Measurements from ENCODE around the gene F9. TPM values are rescaled to one million over a fixed set of nuclear protein-coding genes. Genes with fewer than 3 reads are reported as not detected.
"Not testable (repeated sequence)": the region's sequence is repeated elsewhere in the genome, so short reads cannot be mapped to it uniquely, and the experiment has no call there.

F9 gene
- total RNA-seq, 1 experiment from 2014 or later: not detected

- Histone ChIP-seq H3K36me3 (ENCODE audit: control insufficient read depth in 1 of 2, insufficient read depth in 2 of 2, low read length in 2 of 2) (no peaks in the 10 kb centered on the region), H3K4me3 (replicated peaks in 1 of 2; ENCODE audit: low read depth in 1 of 2, low read length in 2 of 2) (no peak overlapping the region), H3K27me3 (ENCODE audit: insufficient read depth, low read length) (no peaks in the 10 kb centered on the region), H3K27ac (ENCODE audit: low read depth, low read length) (no peak overlapping the region), H3K9me3 (ENCODE audit: control insufficient read depth in 1 of 2, insufficient read depth in 1 of 2, low read depth in 1 of 2, low read length in 2 of 2) (no peaks in the 10 kb centered on the region), H3K4me1 (ENCODE audit: control insufficient read depth in 1 of 2, insufficient read depth in 2 of 2, low read length in 2 of 2) (no peaks in the 10 kb centered on the region), H3K4me2 (ENCODE audit: low read length) (no peak overlapping the region), H2AFZ (ENCODE audit: low read depth, low read length, poor library complexity, severe bottlenecking) (no peak overlapping the region), H4K20me1 (ENCODE audit: insufficient read depth) (no peaks in the 10 kb centered on the region), H3K79me2 (ENCODE audit: insufficient read depth, low read length) (no peaks in the 10 kb centered on the region), H3K9me2 (ENCODE audit: insufficient read depth) (no peaks in the 10 kb centered on the region), H3K9ac (ENCODE audit: low read length) (no peak overlapping the region)
- ChIA-PET RAD21 (ENCODE audit: low non-redundant PET in 1 of 2, low total read pairs in 2 of 2, uncharacterized antibody in 2 of 2, unreplicated experiment in 2 of 2) (no interaction called here), POLR2A (no interaction called here), CTCF (no interaction called here)
- DNase-seq (ENCODE audit: low read depth, low spot score) (no peak), ATAC-seq (no peak)
- no TSS peak for BruUV-seq (replicated peaks)
- intact Hi-C loops (cut with micrococcal nuclease): no loop called here
- TF ChIP-seq SIN3A (IDR thresholded peaks at IDR 0.05; ENCODE audit: low read depth) (no peak), ZNF274 (IDR thresholded peaks at IDR 0.05; ENCODE audit: low read depth, low read length) (no peak), SRF (IDR thresholded peaks at IDR 0.05; ENCODE audit: low read depth) (no peak), TCF7L2 (IDR thresholded peaks at IDR 0.05; ENCODE audit: borderline replicate concordance, extremely low read depth, insufficient read depth, insufficient read length) (no peak), POLR2A (IDR thresholded peaks at IDR 0.05; ENCODE audit: borderline replicate concordance, extremely low read depth, insufficient read depth, insufficient read length) (no peak), CBX3 (IDR thresholded peaks at IDR 0.05; ENCODE audit: low read depth) (no peak), FOSL1 (IDR thresholded peaks at IDR 0.05; ENCODE audit: low read depth) (no peak), ELF1 (IDR thresholded peaks at IDR 0.05; ENCODE audit: borderline replicate concordance, low read depth) (no peak), JUND (IDR thresholded peaks at IDR 0.05) (no peak)
- TF ChIP-seq, protein P1, sequence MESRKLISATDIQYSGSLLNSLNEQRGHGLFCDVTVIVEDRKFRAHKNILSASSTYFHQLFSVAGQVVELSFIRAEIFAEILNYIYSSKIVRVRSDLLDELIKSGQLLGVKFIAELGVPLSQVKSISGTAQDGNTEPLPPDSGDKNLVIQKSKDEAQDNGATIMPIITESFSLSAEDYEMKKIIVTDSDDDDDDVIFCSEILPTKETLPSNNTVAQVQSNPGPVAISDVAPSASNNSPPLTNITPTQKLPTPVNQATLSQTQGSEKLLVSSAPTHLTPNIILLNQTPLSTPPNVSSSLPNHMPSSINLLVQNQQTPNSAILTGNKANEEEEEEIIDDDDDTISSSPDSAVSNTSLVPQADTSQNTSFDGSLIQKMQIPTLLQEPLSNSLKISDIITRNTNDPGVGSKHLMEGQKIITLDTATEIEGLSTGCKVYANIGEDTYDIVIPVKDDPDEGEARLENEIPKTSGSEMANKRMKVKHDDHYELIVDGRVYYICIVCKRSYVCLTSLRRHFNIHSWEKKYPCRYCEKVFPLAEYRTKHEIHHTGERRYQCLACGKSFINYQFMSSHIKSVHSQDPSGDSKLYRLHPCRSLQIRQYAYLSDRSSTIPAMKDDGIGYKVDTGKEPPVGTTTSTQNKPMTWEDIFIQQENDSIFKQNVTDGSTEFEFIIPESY (IDR thresholded peaks at IDR 0.05; ENCODE audit: extremely low read depth, insufficient replicate concordance, low read length): no peak
Observed at GRCh38 chrX:139518475-139518874, 12.1 kb upstream of the F9 start.

- H4K20me1 ChIP-seq (ENCODE audit: insufficient read depth); H3K9ac ChIP-seq (ENCODE audit: low read length); H3K4me1 ChIP-seq (ENCODE audit: control insufficient read depth in 1 of 2, insufficient read depth in 2 of 2, low read length in 2 of 2); intact Hi-C loops (cut with micrococcal nuclease); H3K4me3 ChIP-seq (replicated peaks in 1 of 2; ENCODE audit: low read depth in 1 of 2, low read length in 2 of 2); H3K27me3 ChIP-seq (ENCODE audit: insufficient read depth, low read length); DNase-seq (ENCODE audit: low read depth, low spot score); H3K79me2 ChIP-seq (ENCODE audit: insufficient read depth, low read length); RAD21 ChIA-PET (ENCODE audit: low non-redundant PET in 1 of 2, low total read pairs in 2 of 2, uncharacterized antibody in 2 of 2, unreplicated experiment in 2 of 2); H3K4me2 ChIP-seq (ENCODE audit: low read length); ATAC-seq; H3K27ac ChIP-seq (ENCODE audit: low read depth, low read length); H3K9me3 ChIP-seq (ENCODE audit: control insufficient read depth in 1 of 2, insufficient read depth in 1 of 2, low read depth in 1 of 2, low read length in 2 of 2); H3K36me3 ChIP-seq (ENCODE audit: control insufficient read depth in 1 of 2, insufficient read depth in 2 of 2, low read length in 2 of 2); H2AFZ ChIP-seq (ENCODE audit: low read depth, low read length, poor library complexity, severe bottlenecking); BruUV-seq (replicated peaks); CTCF ChIA-PET; POLR2A ChIA-PET; H3K9me2 ChIP-seq (ENCODE audit: insufficient read depth): not testable (repeated sequence)
Observed at GRCh38 chrX:139528829-139529228, 1.7 kb upstream of the F9 start.
